ENCODE results near the gene TCAP.

The TCAP gene

DNA sequence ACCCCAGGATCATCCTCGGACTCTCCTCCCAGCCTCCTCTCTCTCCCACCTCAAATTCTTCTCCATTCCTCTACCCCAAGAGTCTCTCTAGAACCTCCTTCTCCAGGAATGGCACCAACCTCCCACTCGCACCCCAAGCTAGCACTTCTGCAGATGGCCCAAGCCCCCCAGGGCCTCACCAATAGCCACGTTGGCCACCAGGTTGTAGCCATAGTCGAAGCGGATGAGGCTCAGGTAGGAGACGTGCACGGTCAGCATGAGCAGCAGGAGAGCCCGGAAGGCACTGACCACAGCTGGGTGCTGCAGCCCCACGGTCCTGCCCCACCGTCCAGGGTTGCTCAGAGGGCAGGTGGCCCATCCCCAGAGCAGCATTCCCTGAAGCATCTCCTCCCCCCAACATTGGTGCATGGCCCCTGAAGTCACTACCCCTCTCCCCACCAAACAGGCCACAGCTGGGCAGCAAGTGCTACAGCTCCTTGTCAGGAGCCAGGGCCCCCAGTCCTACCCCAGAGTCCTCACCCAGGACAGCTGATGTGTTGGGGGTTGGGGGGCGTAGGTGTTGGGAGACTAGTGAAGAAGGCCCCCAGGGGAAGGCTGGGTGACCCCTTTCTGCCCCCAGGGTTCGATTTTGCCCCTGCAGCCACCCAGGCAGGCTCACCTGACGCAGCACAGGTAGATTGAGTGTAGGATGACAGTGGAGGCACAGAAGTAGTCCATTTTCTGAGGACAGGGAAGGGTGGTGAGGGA lies 8.4 kb downstream of the TCAP start:
- H3K27me3 ChIP-seq (replicated peaks; ENCODE audit: insufficient read depth, low read length): peaks cover 9% of the 10 kb centered on the region; the same call in 1 of the 2 replicates
- no peak overlapping the region for H2AFZ ChIP-seq (ENCODE audit: low read length)
- H3F3A ChIP-seq (ENCODE audit: insufficient read depth, low read length): no peaks in the 10 kb centered on the region
- H3K4me3 ChIP-seq (ENCODE audit: low read length): no peak overlapping the region
- TF ChIP-seq, protein P1, sequence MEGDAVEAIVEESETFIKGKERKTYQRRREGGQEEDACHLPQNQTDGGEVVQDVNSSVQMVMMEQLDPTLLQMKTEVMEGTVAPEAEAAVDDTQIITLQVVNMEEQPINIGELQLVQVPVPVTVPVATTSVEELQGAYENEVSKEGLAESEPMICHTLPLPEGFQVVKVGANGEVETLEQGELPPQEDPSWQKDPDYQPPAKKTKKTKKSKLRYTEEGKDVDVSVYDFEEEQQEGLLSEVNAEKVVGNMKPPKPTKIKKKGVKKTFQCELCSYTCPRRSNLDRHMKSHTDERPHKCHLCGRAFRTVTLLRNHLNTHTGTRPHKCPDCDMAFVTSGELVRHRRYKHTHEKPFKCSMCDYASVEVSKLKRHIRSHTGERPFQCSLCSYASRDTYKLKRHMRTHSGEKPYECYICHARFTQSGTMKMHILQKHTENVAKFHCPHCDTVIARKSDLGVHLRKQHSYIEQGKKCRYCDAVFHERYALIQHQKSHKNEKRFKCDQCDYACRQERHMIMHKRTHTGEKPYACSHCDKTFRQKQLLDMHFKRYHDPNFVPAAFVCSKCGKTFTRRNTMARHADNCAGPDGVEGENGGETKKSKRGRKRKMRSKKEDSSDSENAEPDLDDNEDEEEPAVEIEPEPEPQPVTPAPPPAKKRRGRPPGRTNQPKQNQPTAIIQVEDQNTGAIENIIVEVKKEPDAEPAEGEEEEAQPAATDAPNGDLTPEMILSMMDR (IDR thresholded peaks at IDR 0.05; ENCODE audit: low read length): no peak
- TF ChIP-seq EZH2phosphoT487 (IDR thresholded peaks at IDR 0.05; ENCODE audit: low read length) (no peak), EZH2 (optimal IDR thresholded peaks at IDR 0.05; ENCODE audit: low read depth, low read length) (no peak)
- no peaks in the 10 kb centered on the region for H3K9me2 ChIP-seq (replicated peaks; ENCODE audit: insufficient read depth, low read length)
- no peaks in the 10 kb centered on the region for H3K36me3 ChIP-seq (replicated peaks; ENCODE audit: insufficient read depth, low read length)
- no peaks in the 10 kb centered on the region for H3K79me2 ChIP-seq (ENCODE audit: low read length)
- H4K20me1 ChIP-seq (ENCODE audit: insufficient read depth, low read length): no peaks in the 10 kb centered on the region
- H3K9me3 ChIP-seq (replicated peaks; ENCODE audit: insufficient read depth, low read length): no peaks in the 10 kb centered on the region
- no peak overlapping the region for H3K4me2 ChIP-seq (ENCODE audit: low read depth, low read length)
- H3K4me1 ChIP-seq (ENCODE audit: low read length): no peaks in the 10 kb centered on the region
- DNase-seq: no peak
- no peak overlapping the region for H3K9ac ChIP-seq (ENCODE audit: low read length)
- H3K27ac ChIP-seq (ENCODE audit: low read length): no peak overlapping the region

DNA sequence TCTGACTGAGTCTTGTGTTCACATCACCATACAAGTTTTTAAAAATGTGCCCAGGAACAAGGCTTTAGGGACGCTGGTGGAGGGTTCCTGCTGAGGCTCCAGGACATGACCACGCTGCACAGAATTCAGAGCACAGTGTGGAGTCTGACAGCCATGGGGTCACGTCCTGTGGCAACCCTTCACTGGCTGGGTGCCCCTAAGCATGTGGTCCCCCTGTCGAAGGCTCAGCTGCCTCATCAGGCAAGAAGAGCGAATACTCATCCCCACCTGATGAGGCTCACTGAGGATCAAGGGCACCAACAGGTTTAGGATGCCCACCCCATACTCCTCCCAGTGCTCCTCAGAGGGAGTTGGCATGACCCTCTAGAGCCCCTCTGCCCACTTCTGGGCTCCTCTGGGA lies 9.0 kb downstream of the TCAP start:
- Histone ChIP-seq H3K4me1 (ENCODE audit: low read length) (no peaks in the 10 kb centered on the region), H3K4me2 (ENCODE audit: low read depth, low read length) (no peak overlapping the region)

DNA sequence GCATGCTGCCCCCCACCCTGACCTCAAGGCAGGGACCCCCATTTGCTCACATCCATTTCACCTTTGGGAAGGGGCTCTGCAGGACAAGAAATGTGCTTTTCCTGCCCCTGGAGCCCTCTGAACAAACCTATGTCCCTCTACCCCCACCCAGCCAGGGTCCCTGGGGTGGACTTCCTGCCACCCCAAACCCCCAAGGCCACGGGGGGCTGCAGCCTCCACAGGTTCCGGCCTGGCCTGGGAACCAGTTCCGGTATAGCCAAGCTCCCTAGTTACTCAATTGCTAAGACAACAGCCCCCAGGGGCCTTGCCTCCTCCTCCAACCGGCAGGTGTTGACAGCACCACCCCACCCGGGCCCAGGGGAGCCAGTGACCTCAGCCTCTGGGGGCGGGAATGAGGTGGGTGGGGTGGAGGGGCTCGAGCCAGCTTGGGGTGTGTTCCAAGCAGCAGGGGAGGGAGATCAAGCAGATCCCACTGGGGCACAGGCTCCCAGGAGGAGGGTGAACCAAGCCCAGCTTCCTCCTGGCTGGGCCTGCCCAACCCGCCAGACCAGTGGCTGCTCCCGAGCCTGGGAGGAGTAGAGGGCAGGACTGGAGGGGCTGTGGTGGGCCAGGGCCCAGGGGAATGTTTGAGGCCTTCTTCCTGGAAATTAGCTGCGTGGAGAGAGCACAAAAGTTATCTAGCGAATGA lies 9.7 kb downstream of the TCAP start:
- Histone ChIP-seq H3K4me1 (ENCODE audit: low read length) (no peaks in the 10 kb centered on the region), H3F3A (ENCODE audit: insufficient read depth, low read length) (no peaks in the 10 kb centered on the region), H3K9ac (ENCODE audit: low read length) (no peak overlapping the region), H3K4me2 (ENCODE audit: low read depth, low read length) (no peak overlapping the region), H3K4me3 (ENCODE audit: low read length) (no peak overlapping the region), H3K27ac (ENCODE audit: low read length) (no peak overlapping the region), H3K79me2 (ENCODE audit: low read length) (no peaks in the 10 kb centered on the region), H3K9me2 (replicated peaks; ENCODE audit: insufficient read depth, low read length) (no peaks in the 10 kb centered on the region), H3K27me3 (replicated peaks; ENCODE audit: insufficient read depth, low read length) (peaks cover 1% of the 10 kb centered on the region; the same call in 1 of the 2 replicates), H3K9me3 (replicated peaks; ENCODE audit: insufficient read depth, low read length) (no peaks in the 10 kb centered on the region), H2AFZ (ENCODE audit: low read length) (no peak overlapping the region), H3K36me3 (replicated peaks; ENCODE audit: insufficient read depth, low read length) (no peaks in the 10 kb centered on the region), H4K20me1 (ENCODE audit: insufficient read depth, low read length) (no peaks in the 10 kb centered on the region)
- TF ChIP-seq EZH2phosphoT487 (IDR thresholded peaks at IDR 0.05; ENCODE audit: low read length): no peak
- TF ChIP-seq EZH2 (optimal IDR thresholded peaks at IDR 0.05; ENCODE audit: low read depth, low read length): no peak
- TF ChIP-seq, protein P1 (IDR thresholded peaks at IDR 0.05; ENCODE audit: low read length): no peak
- DNase-seq: no peak

More for the DNA sequence above, 9.0 kb downstream of the TCAP start:
- Histone ChIP-seq H3K27me3 (replicated peaks; ENCODE audit: insufficient read depth, low read length) (peaks cover 8% of the 10 kb centered on the region; the same call in 1 of the 2 replicates), H3K9me2 (replicated peaks; ENCODE audit: insufficient read depth, low read length) (no peaks in the 10 kb centered on the region), H4K20me1 (ENCODE audit: insufficient read depth, low read length) (no peaks in the 10 kb centered on the region), H3K4me3 (ENCODE audit: low read length) (no peak overlapping the region), H3F3A (ENCODE audit: insufficient read depth, low read length) (no peaks in the 10 kb centered on the region), H3K27ac (ENCODE audit: low read length) (no peak overlapping the region), H3K79me2 (ENCODE audit: low read length) (no peaks in the 10 kb centered on the region), H3K36me3 (replicated peaks; ENCODE audit: insufficient read depth, low read length) (no peaks in the 10 kb centered on the region), H2AFZ (ENCODE audit: low read length) (no peak overlapping the region), H3K9me3 (replicated peaks; ENCODE audit: insufficient read depth, low read length) (no peaks in the 10 kb centered on the region), H3K9ac (ENCODE audit: low read length) (no peak overlapping the region)
- TF ChIP-seq EZH2phosphoT487 (IDR thresholded peaks at IDR 0.05; ENCODE audit: low read length): no peak
- TF ChIP-seq EZH2 (optimal IDR thresholded peaks at IDR 0.05; ENCODE audit: low read depth, low read length): no peak
- TF ChIP-seq, protein P1 (IDR thresholded peaks at IDR 0.05; ENCODE audit: low read length): no peak
- DNase-seq: no peak
